ENCODE data around the gene IRF3.

IRF3 gene

DNA sequence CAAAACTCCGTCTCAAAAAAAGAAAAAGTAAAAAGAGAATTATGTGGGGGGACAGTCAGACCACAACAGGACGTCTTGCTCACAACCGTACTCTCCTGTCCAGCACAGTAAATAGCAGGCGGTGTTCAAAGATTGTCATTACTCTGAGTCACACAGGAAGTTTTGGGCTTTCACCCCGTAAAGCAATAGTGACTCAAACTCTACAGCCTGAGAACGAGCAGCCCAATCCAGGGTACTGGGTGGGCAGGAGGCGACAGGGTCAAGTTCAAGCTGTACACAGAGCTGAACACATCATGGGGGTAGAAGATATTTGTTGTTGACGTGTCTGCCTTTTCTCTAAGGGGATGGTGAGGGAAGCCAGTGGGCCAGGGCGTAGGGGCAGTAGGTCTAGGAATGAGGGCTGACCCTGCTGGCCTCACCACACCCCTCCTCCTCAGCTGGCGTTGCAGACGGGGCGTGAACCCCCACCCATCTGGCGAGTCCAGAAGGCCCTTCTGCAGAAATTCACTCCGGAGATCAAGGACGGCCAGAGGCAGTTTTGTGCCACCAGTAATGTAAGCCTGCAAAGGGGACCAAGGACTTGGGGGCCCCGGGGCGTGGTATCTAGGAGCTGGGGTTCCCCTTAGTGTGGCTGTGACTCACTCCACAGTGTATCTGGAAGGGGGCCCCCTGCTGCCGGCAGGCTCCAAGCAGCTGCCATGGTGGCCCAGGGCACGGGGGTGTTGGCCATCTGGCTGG lies 51.4 kb downstream of the IRF3 start:
- DNase-seq, result no peak

DNA sequence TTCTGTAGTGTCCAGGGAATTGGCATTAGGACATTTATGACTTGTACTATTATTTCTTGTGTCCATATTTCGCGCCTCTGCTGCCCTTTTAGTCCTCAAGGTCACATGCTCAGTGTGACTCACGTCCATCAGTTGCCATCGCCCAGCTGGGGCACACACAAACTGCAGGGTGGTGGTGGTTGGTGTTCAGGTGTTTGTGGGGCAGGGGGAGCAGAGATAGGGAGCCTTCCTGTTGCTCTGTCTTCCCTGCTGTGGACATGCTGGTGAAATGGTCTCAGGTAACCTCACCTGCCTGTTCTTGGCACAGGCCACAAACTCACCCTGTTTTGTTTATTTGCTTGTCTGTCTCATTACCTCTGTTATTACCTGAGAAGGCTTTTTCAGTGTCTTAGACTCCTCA lies 52.3 kb downstream of the IRF3 start:
- peak; percentile 44 for DNase-seq

Data from NCI-H2029 treated with DMSO at 0.1 percent for 48 hours (cell line).